Kidney epithelial cell (primary cell): ENCODE data around the gene TLR9. TPM values are rescaled to one million over a fixed set of nuclear protein-coding genes. Genes with fewer than 3 reads are reported as not detected.

Source experiments
- DNase-seq: peaks from one replicate; pipeline ENCODE4 v3.0.0-alpha.2; 2010; ENCODE audit warnings: low read depth
- H3K27me3 ChIP-seq: 2 replicates; pipeline ENCODE4 v1.6.0; 2011; ENCODE audit warnings: low read length; ENCODE audit not compliant: control insufficient read depth, insufficient read depth
- H3K36me3 ChIP-seq: 2 replicates; pipeline ENCODE4 v1.5.1; 2011; ENCODE audit warnings: low read length; ENCODE audit not compliant: control insufficient read depth, insufficient read depth
- H3K4me3 ChIP-seq: 2 replicates; pipeline ENCODE4 v1.5.1; 2011; ENCODE audit warnings: low read depth, mild to moderate bottlenecking, control low read depth, low read length
- total RNA-seq: library from RNA; depleted of rRNA; stranded (reverse); fragments of >200 nt; gene quantifications from 2 replicates; pipeline ENCODE4 v1.2.3, GENCODE V29; 2015
- TF ChIP-seq, protein P1 (sequence below): IDR thresholded peaks from 2 replicates; pipeline ENCODE4 v1.5.1; 2011; ENCODE audit warnings: mild to moderate bottlenecking, moderate library complexity, low read length, control low read depth, inconsistent platforms; ENCODE audit not compliant: insufficient read depth, poor library complexity, severe bottlenecking

The TLR9 gene
- total RNA-seq, 1 donor from 2014 or later = not detected

DNA sequence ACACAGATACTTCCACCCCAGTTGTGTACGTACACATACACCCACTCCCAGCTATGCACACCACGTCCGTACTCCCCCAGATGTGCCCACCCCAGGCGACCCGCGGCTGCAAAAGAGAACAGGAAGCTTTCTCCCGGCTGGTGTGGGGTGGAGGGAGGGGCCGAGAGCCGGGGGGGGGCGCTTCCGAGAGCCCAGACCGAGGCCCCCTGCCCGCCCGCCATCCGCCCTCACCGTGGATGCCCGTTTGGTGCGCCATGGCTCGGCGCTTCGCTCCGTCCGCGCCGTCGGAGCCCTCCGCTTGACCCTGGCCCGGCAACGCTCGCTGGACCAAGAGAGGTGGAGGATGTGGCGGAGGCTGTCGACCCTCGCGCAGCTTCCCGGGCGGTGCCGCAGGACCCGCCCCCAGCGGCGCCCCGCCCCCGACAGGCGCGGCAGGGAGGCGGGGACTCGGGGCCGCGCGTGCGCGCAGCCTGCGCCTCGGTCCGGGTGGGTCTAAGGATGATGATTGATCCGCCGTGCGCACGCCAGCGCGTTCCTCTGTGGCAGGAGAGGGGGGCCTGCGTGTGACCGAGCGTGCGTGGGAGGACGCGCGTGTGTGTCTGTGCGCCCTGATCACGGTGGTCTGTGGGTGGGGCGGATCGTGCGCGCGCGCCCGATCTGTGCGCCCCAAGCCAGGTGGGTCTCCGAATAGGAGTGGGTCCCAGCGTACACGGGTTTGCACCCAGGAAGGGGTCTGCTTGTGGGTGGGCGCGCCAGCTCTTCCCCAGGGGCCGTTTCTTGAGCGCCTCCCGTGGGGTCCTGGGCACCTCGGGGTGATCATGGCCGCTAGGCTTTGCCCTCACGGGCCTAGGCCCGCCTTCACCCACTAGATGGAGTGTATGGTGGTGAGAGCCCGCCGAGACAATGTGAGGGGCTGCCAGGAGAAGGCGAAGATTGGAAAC, 13.6 kb upstream of the TLR9 start, which contains the start of gene TWF2:
TSS of gene TWF2 (minus strand) at position 398 of the 941 bp plus-strand sequence. CDS start at position 256, 142 bp downstream.
- peak within 1 kb of the TSS; percentile 98 for H3K4me3 ChIP-seq
- DNase-seq = no peak
- peaks cover 1% of the 10 kb centered on the region for H3K36me3 ChIP-seq
- H3K27me3 ChIP-seq = no peaks in the 10 kb centered on the region
- TF ChIP-seq, protein P1, sequence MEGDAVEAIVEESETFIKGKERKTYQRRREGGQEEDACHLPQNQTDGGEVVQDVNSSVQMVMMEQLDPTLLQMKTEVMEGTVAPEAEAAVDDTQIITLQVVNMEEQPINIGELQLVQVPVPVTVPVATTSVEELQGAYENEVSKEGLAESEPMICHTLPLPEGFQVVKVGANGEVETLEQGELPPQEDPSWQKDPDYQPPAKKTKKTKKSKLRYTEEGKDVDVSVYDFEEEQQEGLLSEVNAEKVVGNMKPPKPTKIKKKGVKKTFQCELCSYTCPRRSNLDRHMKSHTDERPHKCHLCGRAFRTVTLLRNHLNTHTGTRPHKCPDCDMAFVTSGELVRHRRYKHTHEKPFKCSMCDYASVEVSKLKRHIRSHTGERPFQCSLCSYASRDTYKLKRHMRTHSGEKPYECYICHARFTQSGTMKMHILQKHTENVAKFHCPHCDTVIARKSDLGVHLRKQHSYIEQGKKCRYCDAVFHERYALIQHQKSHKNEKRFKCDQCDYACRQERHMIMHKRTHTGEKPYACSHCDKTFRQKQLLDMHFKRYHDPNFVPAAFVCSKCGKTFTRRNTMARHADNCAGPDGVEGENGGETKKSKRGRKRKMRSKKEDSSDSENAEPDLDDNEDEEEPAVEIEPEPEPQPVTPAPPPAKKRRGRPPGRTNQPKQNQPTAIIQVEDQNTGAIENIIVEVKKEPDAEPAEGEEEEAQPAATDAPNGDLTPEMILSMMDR = peak; percentile 43

DNA sequence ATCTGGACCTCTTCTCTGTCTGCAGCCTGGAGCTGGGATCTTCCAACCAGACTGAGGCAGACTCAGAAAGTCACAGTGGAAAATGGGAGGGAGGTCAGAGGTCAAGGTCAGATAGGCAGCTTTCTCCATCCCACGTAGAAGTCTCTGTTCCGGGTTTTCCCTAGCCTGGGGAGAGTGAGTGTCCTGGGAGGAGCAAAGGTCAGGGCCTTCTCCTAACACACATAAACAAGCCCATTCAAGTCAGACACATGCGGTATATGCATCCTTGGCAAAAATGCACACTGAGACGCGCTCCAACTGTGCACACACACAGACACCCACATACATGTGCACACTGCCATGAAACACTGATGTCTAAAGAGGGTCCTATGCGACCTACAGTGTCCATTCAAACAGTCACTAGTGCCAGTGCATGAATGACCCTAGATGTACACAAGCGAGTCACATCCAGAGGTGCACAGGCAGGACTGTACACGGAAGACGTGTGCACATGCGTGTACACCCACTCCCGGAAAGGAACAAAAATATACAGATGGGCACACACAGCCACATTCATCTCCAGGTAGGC, 12.8 kb upstream of the TLR9 start:
- Histone ChIP-seq H3K27me3 (no peaks in the 10 kb centered on the region), H3K36me3 (peaks cover 1% of the 10 kb centered on the region), H3K4me3 (peak overlapping the region; percentile 98)
- no peak for DNase-seq
- TF ChIP-seq, protein P1 = no peak

DNA sequence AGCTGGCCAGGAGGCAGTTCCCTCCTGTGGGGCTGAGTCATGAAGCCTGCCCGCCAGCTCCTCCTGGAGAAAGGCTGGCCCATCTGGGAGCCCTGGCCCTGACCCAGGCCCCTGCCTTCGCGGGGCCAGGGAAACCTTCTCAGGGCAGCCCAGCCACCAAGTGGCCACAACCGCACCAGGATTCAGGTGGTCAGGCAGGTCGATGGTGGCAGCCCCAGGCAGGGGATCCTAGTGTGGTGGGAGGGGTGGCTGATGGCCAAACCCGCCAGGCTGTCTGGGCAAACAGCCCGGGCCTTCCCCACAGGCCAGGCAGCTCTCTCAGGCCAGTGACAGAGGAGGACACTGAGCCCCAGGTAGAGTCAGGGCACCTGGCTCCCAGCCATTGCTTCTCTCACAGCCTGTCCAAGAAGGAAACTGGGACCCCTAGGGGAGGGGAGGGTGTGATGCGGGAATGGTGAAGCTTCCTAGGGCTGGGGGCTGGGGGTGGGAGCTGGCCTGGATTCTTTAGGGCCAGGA, 12.3 kb upstream of the TLR9 start:
- H3K36me3 ChIP-seq = peaks cover 1% of the 10 kb centered on the region
- TF ChIP-seq, protein P1 = peak; percentile 7
- H3K4me3 ChIP-seq = peak overlapping the region; percentile 98
- DNase-seq = peak; percentile 61
- H3K27me3 ChIP-seq = no peaks in the 10 kb centered on the region

DNA sequence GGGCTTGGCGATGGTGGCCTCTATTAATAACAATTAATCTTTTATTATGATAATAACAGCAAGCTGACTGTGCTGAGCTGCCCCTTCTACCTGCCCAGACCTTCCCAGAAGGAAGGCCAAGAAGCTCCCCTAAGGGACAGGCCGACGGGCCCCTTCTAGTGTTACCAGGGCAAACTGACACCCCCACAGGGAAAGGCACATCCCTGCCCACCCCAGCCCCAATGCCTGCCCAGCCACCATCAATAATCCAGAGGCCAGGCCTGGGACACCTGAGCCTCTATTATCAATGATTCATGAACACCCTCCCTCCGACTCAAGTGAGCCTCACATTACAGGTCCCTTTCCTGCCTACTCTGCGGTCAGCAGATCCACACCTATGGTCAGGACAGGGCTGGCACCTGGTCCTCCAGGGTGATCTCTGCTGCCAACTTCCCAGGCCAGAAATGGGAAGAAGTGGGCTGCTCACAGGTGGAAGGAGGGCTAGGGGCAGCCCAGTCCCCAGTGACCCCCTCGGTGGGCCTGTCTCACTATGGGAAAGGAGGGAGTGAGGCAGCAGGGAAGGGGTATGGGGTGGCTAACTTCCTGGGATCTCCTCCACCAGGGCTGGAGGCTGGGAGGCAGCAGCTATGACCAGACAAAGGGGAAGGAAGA, 11.7 kb upstream of the TLR9 start:
- TF ChIP-seq, protein P1 = no peak
- peaks cover 1% of the 10 kb centered on the region for H3K36me3 ChIP-seq
- no peaks in the 10 kb centered on the region for H3K27me3 ChIP-seq
- DNase-seq = no peak
- no peak overlapping the region for H3K4me3 ChIP-seq

DNA sequence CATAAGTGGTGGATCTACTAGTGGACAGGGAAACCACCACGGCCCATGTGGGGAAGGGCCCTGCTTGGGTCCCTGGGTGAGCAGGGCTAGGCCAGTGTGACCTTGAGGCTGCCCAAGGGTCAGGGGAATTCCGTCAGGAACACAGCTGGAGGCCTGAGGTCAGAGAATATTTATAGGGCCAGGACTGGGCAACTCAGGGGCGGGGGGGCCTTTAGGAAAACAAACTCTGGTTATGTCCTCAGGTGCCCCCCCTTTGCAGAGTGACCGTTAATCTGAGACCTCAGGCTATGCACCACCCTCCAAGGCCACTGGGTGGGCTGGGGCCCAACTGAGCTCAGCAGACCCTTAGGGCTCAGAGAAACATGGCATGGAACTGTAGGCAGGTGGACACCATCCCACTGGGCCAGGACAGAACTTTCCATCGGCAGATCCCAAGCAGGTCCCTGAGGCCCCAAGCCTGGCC, 11.0 kb upstream of the TLR9 start:
- no peaks in the 10 kb centered on the region for H3K27me3 ChIP-seq
- no peak for DNase-seq
- H3K36me3 ChIP-seq = peaks cover 1% of the 10 kb centered on the region
- TF ChIP-seq, protein P1 = no peak
- H3K4me3 ChIP-seq = no peak overlapping the region
